ENCODE results near the gene GALNT10. TPM values are rescaled to one million over a fixed set of nuclear protein-coding genes. Genes with fewer than 3 reads are reported as not detected.

GALNT10 gene
- total and polyA plus RNA-seq, 10 of the 15 experiments (the other 5 are each of a cell fraction or from before 2014, with no cell fraction given), result 3.9 to 35.4 (median 15.5) TPM

DNA sequence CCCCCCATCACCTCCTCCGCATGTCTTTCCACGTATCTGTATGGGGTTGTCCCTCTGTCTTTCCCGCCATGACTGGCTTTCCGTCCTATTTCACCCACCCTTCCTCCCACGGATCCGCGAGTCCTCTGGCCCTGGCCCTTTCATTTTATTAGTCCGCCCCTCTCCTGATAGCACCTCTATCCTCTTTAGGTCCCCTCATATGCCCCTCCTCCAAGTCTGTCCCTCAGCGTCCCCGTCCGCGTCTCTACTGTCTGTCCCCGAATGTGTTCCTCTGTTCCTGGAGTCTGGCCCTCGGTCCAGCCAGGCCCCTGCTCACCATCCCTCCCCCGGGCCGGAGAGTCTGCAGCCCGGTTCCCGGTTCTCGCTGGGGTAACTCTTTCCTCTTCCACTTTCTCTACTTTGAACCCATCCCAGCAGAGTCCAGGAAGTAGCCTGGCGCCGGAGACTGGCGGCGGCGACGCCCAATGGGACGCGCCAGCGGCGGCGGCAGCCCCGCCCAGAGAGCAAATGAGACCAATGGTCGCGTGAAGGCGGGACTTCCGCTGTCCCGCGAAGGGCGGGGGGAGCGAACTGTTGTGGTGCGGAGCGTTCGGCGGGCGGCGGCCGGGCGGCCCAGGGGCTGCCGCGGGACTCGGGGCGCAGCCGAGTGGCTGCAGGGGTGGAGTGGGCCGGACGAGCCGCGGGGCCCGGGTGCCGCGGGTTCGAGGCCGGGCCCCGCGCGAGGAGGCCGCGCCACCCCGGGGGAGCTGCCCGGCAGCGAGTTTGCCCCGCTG is 255.1 kb downstream of the GALNT10 start, which contains the start of gene SAP30L:
SAP30L (plus strand) TSS at position 576 of the 773 bp plus-strand sequence. CDS start 608 bp downstream, outside the sequence.
- peak; percentile 91 for ATAC-seq
- peak; percentile 94 for FAIRE-seq
- H3K79me2 ChIP-seq (ENCODE audit: control insufficient read depth, insufficient read depth, low read length), result peaks cover 54% of the 10 kb centered on the region
- peak within 1 kb of the TSS; percentile 56 for H2AFZ ChIP-seq (ENCODE audit: control insufficient read depth, low read depth, low read length)
- no peaks in the 10 kb centered on the region for H4K20me1 ChIP-seq (ENCODE audit: control insufficient read depth, insufficient read depth)
- no peaks in the 10 kb centered on the region for H3K27me3 ChIP-seq (replicated peaks in 1 of 2; ENCODE audit: control insufficient read depth in 2 of 2, insufficient read depth in 2 of 2, low read length in 1 of 2)
- ChIA-PET CTCF (interaction anchor here (0.9 kb wide), 1 partner anchor 23 kb away, joined by 3 read pairs; no protein-coding TSS in a partner anchor), POLR2A (no interaction called here), SMC1A (ENCODE audit: uncharacterized antibody, unreplicated experiment) (no interaction called here), RAD21 (ENCODE audit: unreplicated experiment) (interaction anchor here (1.1 kb wide), 1 partner anchor 16 kb away, joined by 3 read pairs; no protein-coding TSS in a partner anchor)
- 1% methylated on average over 58 of the region's 70 CpGs for WGBS (ENCODE audit: insufficient coverage, insufficient replicate concordance, low lambda C conversion rate, missing lambda C conversion rate)
- intact Hi-C loops (cut with micrococcal nuclease; ENCODE audit: unreplicated experiment) (loop anchor here (5.0 to 10.0 kb wide), 2 partner anchors 412 to 489 kb away; partner anchors contain the start of genes CNOT8 and GEMIN5), in situ Hi-C loops (cut with MboI) (no loop called here)
- H3K36me3 ChIP-seq (ENCODE audit: control insufficient read depth in 2 of 2, insufficient read depth in 2 of 2, low read length in 1 of 2), result peaks cover 0 to 8% of the 10 kb centered on the region in 2 experiments; a peak in 2 of 4 replicates
- BruUV-seq (replicated peaks), result no TSS peak
- H3K4me2 ChIP-seq (ENCODE audit: control insufficient read depth, insufficient read depth), result peak within 1 kb of the TSS; percentile 82
- H3K9ac ChIP-seq (ENCODE audit: control insufficient read depth, insufficient read depth, low read length), result peak within 1 kb of the TSS; percentile 91
- peaks cover 5% of the 10 kb centered on the region for H3K4me1 ChIP-seq (ENCODE audit: control insufficient read depth, insufficient read depth, low read length)
- no peaks in the 10 kb centered on the region for H3K9me3 ChIP-seq (replicated peaks; ENCODE audit: control insufficient read depth, insufficient read depth, low read length)
- DNase-seq (ENCODE audit: low read depth, low spot score), result peak; percentile 81
- H3K4me3 ChIP-seq, result peak within 1 kb of the TSS; percentile 87
- peak within 1 kb of the TSS; percentile 84 for H3K27ac ChIP-seq (ENCODE audit: control insufficient read depth, insufficient read depth)
- TF ChIP-seq MEF2B (IDR thresholded peaks at IDR 0.05; ENCODE audit: partially characterized antibody, poor library complexity, severe bottlenecking) (peak; percentile 10), KAT2A (conservative IDR thresholded peaks at IDR 0.05; ENCODE audit: control insufficient read depth, low read depth, low read length) (no peak), TBL1XR1 (IDR thresholded peaks at IDR 0.05; ENCODE audit: low read depth, low read length) (0 out of 2 replicates have a peak, but pooled peaks have one; percentile 15), GATAD2B (conservative IDR thresholded peaks at IDR 0.05; ENCODE audit: low read depth) (no peak; the same call in none of the 2 replicates), PML (IDR thresholded peaks at IDR 0.05; ENCODE audit: low read length) (no peak), RELA (IDR thresholded peaks at IDR 0.05; ENCODE audit: borderline replicate concordance, partially characterized antibody) (no peak), TCF3 (IDR thresholded peaks at IDR 0.05; ENCODE audit: borderline replicate concordance, insufficient read depth, low read depth, low read length) (no peak), NRF1 (conservative IDR thresholded peaks at IDR 0.05; ENCODE audit: low read depth, low read length) (no peak; the same call in 1 of the 2 replicates), CEBPB (IDR thresholded peaks at IDR 0.05; ENCODE audit: borderline replicate concordance in 1 of 2, low read depth in 2 of 2, low read length in 2 of 2) (no peak), FOS (IDR thresholded peaks at IDR 0.05; ENCODE audit: borderline replicate concordance, extremely low read depth, insufficient read length) (peak; percentile 83)
- TF ChIP-seq, protein P1, sequence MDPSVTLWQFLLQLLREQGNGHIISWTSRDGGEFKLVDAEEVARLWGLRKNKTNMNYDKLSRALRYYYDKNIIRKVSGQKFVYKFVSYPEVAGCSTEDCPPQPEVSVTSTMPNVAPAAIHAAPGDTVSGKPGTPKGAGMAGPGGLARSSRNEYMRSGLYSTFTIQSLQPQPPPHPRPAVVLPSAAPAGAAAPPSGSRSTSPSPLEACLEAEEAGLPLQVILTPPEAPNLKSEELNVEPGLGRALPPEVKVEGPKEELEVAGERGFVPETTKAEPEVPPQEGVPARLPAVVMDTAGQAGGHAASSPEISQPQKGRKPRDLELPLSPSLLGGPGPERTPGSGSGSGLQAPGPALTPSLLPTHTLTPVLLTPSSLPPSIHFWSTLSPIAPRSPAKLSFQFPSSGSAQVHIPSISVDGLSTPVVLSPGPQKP (IDR thresholded peaks at IDR 0.05; ENCODE audit: low read depth, low read length), result no peak; the same call in 1 of the 2 replicates
- TF ChIP-seq, protein P2, sequence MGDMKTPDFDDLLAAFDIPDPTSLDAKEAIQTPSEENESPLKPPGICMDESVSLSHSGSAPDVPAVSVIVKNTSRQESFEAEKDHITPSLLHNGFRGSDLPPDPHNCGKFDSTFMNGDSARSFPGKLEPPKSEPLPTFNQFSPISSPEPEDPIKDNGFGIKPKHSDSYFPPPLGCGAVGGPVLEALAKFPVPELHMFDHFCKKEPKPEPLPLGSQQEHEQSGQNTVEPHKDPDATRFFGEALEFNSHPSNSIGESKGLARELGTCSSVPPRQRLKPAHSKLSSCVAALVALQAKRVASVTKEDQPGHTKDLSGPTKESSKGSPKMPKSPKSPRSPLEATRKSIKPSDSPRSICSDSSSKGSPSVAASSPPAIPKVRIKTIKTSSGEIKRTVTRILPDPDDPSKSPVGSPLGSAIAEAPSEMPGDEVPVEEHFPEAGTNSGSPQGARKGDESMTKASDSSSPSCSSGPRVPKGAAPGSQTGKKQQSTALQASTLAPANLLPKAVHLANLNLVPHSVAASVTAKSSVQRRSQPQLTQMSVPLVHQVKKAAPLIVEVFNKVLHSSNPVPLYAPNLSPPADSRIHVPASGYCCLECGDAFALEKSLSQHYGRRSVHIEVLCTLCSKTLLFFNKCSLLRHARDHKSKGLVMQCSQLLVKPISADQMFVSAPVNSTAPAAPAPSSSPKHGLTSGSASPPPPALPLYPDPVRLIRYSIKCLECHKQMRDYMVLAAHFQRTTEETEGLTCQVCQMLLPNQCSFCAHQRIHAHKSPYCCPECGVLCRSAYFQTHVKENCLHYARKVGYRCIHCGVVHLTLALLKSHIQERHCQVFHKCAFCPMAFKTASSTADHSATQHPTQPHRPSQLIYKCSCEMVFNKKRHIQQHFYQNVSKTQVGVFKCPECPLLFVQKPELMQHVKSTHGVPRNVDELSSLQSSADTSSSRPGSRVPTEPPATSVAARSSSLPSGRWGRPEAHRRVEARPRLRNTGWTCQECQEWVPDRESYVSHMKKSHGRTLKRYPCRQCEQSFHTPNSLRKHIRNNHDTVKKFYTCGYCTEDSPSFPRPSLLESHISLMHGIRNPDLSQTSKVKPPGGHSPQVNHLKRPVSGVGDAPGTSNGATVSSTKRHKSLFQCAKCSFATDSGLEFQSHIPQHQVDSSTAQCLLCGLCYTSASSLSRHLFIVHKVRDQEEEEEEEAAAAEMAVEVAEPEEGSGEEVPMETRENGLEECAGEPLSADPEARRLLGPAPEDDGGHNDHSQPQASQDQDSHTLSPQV (IDR thresholded peaks at IDR 0.05), result 0 out of 2 replicates have a peak, but pooled peaks have one; percentile 13
- TF ChIP-seq, protein P3, sequence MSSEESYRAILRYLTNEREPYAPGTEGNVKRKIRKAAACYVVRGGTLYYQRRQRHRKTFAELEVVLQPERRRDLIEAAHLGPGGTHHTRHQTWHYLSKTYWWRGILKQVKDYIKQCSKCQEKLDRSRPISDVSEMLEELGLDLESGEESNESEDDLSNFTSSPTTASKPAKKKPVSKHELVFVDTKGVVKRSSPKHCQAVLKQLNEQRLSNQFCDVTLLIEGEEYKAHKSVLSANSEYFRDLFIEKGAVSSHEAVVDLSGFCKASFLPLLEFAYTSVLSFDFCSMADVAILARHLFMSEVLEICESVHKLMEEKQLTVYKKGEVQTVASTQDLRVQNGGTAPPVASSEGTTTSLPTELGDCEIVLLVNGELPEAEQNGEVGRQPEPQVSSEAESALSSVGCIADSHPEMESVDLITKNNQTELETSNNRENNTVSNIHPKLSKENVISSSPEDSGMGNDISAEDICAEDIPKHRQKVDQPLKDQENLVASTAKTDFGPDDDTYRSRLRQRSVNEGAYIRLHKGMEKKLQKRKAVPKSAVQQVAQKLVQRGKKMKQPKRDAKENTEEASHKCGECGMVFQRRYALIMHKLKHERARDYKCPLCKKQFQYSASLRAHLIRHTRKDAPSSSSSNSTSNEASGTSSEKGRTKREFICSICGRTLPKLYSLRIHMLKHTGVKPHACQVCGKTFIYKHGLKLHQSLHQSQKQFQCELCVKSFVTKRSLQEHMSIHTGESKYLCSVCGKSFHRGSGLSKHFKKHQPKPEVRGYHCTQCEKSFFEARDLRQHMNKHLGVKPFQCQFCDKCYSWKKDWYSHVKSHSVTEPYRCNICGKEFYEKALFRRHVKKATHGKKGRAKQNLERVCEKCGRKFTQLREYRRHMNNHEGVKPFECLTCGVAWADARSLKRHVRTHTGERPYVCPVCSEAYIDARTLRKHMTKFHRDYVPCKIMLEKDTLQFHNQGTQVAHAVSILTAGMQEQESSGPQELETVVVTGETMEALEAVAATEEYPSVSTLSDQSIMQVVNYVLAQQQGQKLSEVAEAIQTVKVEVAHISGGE (CRISPR knock-in tag; IDR thresholded peaks at IDR 0.05), result peak; percentile 36; the same call in 1 of the 2 replicates
